CD4-positive, alpha-beta T cell treated with Interleukin-17A for 4 hours (primary cell): ENCODE data around the gene C1orf94.
"Not testable (repeated sequence)": the region's sequence is repeated elsewhere in the genome, so short reads cannot be mapped to it uniquely, and the experiment has no call there.

Experiments
- DNase-seq: peaks from one replicate; pipeline ENCODE4 v3.0.0-alpha.2; 2020; ENCODE audit warnings: mixed read lengths

C1orf94 gene

DNA sequence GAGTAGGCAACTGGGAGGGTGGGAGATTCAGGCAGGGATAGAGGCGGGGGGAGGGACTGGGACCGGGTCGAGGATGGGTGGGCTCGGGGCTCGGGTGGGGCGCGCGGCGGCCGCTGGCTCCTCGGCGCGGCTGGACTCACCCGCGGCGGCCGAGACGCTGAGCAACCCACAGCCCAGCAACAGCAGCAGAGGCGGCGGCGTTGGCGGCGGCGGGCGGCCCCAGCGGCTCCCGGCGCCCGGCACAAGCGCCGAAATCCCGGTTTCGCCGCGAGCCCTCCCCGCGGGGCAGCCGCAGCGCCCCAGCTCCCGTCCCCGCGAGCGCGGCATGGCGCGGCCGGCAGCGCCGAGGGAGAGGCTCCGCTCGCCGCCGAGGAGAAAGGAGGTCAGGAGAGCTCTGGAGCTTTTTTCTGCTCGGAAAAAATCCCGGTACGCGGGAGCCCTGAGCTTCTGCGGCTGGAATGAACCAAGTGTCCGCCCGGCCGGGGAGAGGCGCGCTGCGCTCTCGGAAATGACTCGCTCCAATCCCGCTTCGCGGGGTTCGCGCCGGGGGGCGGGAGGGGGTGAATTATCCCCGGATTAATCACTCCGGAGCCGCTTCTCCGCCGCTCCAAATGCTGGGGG, 11.8 kb upstream of the C1orf94 start, which contains the start of gene CSMD2:
TSS of gene CSMD2 (minus strand) at position 460 of the 621 bp plus-strand sequence. CDS start at position 327, 133 bp downstream.
- no peak for DNase-seq

DNA sequence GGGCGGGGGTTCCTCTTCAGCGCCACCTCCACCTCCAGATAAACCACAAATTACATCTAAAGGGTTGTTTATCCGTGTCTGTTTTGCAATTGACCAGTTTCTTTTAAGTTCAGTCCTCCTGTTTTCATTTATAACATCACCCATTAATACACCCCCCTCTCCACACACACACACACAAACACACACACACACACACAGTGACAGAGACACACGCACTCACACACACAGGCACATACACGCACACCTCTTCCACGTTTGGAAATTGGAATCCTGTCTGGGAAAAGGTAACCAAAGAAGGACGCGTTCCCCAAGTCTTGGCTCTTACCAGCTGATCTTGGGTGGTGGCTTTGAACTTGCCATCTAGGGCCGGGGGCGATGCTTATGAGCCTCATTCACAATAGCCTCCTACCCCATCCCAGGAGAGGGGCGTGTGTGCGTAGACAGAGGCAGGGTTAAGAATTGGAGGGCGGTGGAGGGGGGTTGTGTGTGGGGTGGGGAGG, 11.2 kb upstream of the C1orf94 start:
- no peak for DNase-seq

DNA sequence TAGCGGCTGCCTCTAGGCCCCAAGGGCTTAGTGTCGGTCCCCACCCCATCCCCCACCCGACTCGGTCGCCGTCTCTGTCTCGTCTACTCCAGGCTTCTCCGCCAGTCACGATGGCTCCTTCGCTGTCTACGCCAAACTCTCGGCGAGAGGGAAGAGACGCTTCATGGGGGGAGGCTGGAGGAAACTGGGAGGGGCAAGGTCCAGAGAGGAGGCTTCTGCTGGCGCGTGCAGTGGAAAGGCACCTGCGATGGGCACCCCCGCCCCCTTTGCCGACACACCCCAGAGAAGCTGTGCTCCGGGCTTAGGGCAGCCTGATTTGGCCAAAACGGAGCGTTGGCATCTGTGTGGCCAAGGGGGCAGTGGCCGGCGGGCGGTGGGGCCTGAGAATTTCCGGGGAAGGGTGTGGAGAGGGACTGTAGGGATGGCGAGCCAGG, 10.5 kb upstream of the C1orf94 start:
- DNase-seq: no peak

DNA sequence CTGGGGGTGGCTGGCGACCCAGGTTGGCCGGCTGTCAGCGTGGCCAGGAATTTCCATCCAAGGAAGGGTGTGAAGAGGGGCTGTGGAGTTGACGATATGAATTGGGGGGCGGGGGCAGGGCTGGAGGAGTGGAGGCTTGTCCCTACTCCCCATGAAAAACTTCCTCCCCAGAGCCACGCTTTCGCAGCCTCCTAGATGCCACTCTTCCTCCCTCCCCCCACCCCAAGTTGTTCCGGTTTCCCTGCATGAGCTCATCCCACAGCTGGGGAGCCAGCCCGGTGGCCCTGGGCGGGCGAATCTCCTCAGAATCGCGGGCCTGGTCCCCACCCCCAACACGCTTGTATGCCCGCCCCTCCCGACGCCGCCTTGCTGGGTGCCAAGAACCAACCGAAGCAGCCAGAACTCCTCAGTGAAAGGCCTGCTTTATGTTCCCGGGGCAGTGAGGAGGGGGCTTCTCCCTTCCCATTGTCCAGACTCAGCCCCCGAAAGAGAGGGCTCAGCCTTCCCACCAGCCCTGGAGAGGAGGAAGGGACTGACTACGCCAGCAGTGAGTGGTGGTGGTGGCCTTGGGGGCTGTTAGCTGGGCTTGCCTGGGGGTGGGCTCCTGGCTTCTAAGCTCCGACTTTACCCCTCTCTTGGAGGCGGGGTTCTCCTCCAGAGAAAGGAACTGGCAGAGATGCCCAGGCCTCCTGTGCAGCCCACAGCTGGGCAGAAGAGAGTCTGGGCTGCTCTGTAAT, 9.9 kb upstream of the C1orf94 start:
- DNase-seq: no peak

DNA sequence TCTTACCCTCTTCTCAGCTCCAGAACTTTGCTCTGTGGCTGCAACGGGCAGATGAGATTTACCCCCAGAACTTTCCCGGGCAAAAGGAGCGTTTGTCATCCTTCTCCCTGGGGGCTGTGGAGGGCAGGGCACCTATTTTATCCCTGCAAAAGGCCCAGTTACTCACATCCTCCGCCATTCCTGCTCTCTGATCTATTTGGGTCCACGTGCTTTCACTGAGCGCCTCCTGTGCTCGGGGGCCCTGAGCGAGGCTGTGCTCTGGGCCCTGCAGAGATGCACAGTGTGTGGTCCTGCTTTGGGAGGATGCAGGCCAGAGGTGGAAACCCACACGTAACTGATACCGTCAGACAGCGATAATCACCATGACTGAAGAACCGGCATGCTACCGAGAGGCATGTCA, 9.3 kb upstream of the C1orf94 start:
- no peak for DNase-seq

DNA sequence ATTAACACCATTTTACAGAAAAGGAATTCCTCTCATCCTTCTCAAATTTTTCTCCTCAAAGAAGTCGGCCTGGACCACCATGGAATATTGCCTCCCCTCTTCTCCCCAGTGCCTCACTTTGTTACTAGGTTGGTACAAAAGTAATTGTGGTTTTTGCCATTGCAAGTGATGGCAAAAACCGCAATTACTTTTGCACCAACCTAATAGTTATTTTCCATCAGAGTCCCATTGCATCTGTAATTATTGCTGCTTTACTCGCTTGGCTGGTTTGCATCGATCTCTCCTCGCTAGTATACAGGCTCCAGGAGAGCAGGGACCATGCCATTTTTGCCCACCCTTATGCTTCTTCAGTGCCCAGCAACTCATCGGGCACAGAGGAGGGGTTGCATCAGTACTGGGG, 963 bp upstream of the C1orf94 start:
- no peak for DNase-seq

DNA sequence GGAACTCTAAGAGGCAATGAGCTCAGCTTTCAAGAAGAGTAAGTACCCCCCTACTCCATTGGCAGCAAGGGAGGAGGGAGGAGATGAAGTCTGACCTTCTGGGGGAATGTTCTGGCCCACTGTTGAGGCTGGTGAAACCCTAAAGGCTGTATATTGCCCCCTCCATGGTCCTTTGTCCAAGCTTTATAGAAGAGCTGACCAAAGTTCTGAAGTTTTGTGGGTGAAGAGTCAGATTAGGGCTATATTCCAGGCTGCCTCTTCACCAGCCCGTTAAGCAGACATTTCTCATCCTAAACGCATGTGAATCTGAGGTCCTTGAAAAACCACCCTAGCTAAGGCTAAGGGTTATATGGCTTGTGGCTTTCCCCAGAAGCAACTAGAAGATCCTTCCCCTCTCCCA, 1.4 kb downstream of the C1orf94 start:
- DNase-seq: no peak

DNA sequence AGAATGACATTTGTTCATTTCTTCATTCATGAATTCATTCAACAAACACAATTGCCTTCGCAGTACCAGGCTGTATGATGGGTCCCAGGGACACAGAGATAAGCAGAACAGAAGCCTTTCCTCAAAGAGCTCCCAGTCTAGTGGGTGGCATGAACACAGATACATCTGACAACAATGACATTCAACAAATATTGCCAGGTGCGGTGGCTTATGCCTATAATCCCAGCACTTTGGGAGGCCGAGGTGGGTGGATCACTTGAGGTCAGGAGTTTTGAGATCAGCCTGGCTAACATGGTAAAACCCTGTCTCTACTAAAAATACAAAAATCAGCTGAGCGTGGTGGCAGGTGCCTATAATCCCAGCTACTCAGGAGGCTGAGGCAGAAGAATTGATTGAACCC, 6.7 kb downstream of the C1orf94 start:
- DNase-seq: not testable (repeated sequence)

DNA sequence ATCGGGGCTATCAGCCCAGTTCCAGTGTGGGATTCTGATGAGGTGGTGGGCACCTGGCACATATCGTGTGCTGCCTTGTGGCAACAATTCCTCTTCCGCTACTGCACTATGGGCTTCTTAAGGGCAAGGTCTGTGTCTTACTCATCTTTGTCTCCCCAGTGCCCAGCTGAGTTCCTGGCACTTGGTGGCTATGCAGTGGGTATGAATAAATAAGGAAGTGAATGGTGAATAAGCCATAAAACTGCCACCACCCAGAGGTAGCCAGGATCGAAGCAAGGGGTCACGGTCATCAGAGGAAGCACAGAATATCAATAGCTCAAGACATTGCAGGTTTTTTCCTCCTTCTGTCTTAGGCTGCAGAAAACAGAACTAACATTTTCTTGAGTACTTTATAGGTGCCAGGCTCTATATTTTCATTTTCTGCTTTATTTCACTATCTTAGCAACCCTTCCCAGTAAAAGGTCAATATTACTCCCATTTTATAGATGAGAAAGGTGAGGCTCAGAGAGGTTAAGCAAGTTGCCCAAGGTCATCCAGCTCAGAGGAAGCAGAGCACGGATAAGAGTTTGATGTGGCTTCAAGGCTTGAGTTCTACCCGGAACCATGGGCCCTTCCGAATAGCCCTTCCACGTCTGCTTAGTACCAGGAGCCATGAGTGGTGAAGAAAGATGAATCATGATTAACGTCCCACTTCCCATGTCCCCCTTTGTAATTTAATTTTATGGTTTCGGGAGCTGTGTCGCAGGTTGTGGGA, 10.2 kb downstream of the C1orf94 start:
- DNase-seq: no peak

DNA sequence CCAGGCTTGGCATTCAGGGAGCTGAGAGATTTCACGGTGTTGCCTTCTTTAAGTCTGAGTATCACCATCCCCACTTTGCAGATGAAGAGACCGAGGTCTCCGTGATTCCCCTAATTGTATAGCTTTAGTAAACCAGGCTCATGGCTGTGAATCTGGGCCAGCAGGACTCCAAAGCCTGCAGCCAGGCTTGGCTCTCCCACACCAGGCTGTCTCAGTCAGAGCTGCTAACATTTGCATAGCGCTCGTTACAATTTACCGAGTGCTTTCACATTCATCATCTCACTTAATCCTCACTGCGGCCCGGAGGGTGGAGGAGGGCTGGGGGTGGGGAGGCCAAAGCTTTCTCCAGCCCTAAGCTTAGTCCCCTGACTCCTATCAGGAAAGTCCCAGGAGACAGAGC, 11.7 kb downstream of the C1orf94 start:
- no peak for DNase-seq

DNA sequence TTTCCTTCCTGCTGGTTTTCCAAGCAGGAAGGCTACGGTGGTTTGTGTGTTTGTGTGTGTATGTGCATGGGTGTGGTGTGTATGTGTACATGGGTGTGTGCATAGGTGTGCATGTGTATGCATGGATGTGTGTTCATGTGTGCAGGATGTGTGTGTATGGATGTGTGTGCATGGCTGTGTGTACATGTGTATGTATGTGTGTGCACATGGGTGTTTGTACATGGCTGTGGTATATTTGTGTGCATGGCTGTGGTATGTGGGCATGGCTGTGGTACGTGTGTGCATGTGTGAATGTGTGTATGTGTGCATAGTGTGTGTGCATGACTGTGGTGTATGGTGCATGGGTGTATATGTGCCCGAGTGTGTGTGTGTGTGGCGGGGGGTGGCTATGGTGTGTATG, 12.3 kb downstream of the C1orf94 start:
- DNase-seq: no peak

DNA sequence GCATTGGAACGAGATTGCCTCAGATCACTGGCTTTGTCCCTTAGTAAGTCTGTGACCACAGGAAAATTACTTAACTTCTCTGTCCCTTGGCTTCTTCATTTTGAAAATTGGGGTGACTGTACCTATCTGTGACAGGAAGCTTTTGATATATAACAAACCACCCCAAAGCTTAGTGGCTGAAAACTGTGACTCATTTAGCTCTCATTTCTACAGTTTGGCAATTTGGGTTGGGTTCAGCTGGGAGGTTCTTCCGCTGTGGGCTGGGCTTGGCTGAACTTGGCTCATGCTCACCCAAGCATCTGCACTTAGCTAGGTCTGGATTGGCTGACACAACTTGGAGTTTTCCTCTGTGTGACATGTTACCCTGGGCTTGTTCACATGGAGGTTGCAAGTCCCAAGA, 14.0 kb downstream of the C1orf94 start:
- no peak for DNase-seq

DNA sequence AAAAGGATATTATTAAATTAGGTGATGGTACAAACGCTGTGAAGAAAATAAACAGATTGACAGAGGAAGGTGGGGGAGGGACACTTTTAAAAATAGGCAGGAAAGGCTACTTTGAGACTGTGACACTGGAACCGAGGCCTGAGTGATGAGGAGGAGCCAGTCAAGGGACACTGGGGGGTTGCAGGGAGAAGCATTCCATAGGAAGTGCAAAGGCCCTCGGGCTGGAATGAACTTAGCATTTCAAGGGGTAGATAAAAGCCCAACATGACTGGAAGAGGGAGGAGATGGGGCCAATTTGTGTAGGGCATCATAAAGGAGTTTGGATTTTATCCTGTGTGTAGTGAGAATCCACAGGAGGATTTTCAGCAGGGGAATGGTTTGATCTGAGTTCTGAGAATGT, 15.9 kb downstream of the C1orf94 start:
- no peak for DNase-seq

DNA sequence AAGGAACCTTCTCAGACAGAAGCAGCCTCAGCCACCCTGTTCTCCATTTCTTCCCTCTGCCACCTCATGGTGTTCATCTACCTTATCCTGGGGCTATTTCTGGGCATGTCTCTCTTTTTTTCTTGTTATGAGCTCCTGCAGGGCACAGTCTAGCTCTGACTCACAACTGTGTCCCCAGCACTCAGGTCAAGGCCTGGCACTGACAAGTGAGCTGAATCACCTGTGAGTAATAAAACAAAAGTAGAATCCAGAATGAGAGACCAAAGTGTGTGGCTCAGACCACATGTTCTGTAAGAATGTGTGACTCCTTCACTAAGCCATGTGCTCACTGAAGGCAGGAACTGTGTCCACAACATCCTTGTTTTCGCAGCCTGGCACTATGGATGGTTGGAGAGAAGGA, 23.2 kb downstream of the C1orf94 start:
- DNase-seq: no peak

DNA sequence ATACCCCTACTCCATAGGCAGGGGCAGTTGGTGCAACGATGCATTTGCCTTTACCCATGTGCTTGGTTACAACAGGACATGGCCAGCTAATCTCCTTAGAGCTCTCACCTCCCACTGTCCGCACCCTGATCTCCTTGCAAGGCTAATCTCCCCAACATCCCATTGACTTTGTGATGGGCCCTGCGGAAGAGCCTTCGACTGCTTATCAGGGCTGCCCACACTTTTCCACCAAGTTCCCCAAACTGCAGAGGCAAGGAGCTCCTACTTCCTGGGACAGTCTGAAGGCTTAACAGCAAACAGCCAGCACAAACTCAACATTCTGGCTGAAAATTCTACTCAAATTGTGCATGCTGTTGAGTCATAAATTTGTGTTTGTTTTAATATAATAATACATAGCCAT, 36.0 kb downstream of the C1orf94 start:
- DNase-seq: no peak

DNA sequence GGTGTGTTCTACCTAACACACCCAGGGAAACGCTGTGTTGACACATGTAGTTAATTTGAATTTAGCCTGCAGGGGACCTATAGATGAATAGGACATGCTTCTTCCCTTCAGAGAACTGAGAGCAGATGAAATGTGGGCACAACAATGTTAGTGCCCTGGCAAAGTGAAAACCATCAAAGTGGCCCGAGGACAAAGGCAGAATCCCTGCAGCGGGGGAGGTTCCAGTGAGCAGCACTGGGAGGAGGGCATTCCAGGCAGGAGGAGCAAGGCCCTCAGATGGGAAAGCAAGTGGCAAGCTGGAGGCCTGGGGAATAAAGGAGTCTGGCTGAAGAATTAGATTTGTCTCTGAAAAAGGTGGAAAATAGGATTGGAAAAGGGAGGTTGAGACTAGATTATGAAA, 37.2 kb downstream of the C1orf94 start:
- no peak for DNase-seq

DNA sequence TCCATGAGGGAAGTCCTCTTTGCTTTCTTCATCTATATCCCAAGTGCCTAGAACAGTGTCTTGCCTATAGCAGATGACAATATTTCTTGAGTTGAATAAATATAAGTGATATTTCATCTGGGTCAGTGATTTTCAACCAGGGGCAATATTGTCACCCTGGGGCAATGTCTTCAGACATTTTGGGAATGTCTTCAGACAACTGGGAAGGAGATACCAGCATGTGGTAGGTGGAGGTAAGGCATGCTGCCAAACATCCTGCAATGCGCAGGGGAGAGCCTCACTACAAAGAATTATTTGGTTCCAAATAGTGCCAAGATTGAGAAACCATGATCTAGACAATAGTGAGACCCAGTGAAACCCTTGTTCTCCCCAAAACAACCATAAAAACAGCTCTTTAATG, 54.7 kb downstream of the C1orf94 start:
- no peak for DNase-seq

DNA sequence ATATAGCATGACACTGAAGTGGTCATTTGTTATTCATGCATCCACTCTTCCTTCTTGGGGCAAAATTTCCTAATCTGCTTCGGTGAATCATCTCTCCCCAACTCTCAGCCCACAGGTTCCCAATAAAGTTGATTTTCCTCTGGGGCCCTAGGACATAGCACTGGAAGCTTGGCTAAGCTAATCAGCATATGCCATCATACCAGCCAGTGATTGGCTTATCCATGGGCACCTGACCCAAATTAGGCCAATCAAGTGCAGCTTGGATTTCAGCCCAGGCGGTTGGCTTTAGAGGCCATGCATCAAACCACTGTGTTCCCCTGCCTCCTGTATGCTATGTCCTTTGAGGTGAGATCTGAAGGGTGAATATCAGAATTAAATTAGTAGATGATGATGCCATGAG, 58.9 kb downstream of the C1orf94 start:
- no peak for DNase-seq

DNA sequence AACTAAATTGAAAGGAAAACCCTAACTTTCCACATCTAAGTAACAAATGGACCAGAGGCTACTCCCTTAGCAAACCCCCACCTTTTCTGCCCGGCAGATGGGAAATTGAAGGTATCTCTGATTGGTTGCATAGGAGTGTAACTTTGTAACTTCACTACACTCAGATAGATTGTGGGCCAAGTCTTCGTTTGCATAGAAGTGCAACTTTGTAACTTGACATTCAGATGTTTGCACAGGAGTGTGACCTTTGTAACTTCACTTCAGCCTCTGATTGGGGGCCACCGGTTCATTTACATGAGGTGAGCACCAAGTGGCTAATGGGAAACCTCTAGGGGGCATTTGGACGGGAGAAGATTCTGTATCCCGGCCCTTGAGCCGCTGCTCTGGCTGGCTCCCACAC, 59.4 kb downstream of the C1orf94 start:
- no peak for DNase-seq

DNA sequence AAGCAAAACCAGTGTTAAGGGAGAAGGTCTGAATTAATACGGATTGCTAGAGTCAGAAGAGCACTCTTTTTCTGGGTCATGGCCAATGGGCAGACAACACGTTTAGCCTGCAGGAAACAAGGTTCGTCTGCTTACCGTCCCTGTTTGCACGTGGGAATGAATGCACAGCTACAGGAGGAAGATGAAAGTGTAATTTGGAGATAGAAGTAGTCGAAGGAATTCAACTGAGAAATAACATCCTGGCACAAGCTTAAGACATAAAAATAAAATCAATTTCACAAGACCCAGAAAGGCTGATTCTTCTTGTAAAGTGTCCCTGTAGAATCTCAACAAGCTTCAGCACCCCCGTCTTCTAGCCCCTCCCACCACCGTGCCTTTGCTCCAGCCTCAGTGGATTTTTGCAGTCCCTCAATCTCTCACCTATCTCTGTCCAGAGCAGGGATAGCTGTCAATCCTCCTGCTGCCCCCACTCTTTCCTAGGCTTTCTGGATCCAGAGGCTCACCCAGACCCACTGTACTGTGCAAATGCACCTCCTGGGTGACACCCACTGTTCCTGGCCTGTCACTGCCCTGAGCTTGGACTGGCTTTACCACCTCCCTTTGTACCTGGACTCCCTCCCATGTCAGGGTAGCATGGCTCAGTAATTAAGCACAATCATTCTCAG, 60.6 kb downstream of the C1orf94 start:
- DNase-seq: no peak

DNA sequence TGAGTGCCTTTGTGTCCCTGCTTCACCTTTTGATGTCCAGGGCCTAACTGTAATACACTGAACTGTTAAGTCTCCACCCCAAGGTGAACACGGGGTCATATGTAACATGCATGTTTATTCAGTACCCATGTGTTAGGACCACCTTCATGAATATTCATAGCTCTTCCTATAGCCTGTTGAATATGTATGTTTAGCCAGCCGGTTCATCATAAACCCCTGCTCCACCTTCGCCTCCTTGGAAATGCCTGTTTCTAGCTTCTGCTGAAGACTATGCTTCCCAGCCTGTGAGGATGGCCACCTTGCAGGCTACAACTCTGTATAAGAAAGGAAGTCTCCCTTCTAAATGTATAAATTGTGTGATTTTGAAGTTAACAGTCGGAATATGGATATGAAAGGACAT, 69.3 kb downstream of the C1orf94 start:
- no peak for DNase-seq

DNA sequence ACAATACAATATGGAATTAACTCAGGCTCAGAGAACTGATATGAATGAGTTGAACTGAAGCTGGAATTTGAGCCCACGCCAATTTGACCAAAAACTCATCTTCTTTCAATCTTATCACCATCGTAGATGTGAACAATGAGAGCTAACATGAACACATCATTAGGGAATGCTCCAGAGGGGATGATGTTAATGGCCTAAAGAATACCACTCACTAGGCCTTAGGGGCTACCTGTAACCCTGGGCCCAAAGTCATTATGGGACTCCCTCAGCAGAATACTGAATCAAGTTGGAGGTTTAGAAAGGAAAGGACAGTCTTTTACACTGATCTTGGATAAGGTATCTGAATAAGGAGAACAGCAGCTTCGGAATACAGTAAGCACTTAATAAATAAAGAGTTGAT, 73.6 kb downstream of the C1orf94 start:
- DNase-seq: no peak
